ENCODE data around the gene ZNF213.
"Not testable (repeated sequence)": the region's sequence is repeated elsewhere in the genome, so short reads cannot be mapped to it uniquely, and the experiment has no call there.

The ZNF213 gene

GRCh38 chr16:3166505-3166886 lies 31.7 kb downstream of the ZNF213 start:
- no peak for TF ChIP-seq TCF4 (CRISPR knock-in tag; IDR thresholded peaks at IDR 0.05; ENCODE audit: borderline replicate concordance)
- TF ChIP-seq OSR1 (CRISPR knock-in tag; IDR thresholded peaks at IDR 0.05) = no peak
- TF ChIP-seq TOX (CRISPR knock-in tag; IDR thresholded peaks at IDR 0.05; ENCODE audit: borderline replicate concordance) = no peak
- no peak for TF ChIP-seq ESRRG (CRISPR knock-in tag; IDR thresholded peaks at IDR 0.05)
- TF ChIP-seq ZNF8 (CRISPR knock-in tag; IDR thresholded peaks at IDR 0.05) = no peak
- no peak for TF ChIP-seq GLIS3 (CRISPR knock-in tag; IDR thresholded peaks at IDR 0.05)
- no peak for TF ChIP-seq BACH2 (CRISPR knock-in tag; IDR thresholded peaks at IDR 0.05; ENCODE audit: borderline replicate concordance)
- TF ChIP-seq ISL1 (CRISPR knock-in tag; IDR thresholded peaks at IDR 0.05) = no peak
- no peak for TF ChIP-seq ZFP30 (CRISPR knock-in tag; IDR thresholded peaks at IDR 0.05)
- TF ChIP-seq, protein P1, sequence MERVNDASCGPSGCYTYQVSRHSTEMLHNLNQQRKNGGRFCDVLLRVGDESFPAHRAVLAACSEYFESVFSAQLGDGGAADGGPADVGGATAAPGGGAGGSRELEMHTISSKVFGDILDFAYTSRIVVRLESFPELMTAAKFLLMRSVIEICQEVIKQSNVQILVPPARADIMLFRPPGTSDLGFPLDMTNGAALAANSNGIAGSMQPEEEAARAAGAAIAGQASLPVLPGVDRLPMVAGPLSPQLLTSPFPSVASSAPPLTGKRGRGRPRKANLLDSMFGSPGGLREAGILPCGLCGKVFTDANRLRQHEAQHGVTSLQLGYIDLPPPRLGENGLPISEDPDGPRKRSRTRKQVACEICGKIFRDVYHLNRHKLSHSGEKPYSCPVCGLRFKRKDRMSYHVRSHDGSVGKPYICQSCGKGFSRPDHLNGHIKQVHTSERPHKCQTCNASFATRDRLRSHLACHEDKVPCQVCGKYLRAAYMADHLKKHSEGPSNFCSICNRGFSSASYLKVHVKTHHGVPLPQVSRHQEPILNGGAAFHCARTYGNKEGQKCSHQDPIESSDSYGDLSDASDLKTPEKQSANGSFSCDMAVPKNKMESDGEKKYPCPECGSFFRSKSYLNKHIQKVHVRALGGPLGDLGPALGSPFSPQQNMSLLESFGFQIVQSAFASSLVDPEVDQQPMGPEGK (CRISPR knock-in tag; IDR thresholded peaks at IDR 0.05; ENCODE audit: borderline replicate concordance) = no peak
- TF ChIP-seq RARB (CRISPR knock-in tag; IDR thresholded peaks at IDR 0.05) = no peak
- TF ChIP-seq ZC3H10 (CRISPR knock-in tag; IDR thresholded peaks at IDR 0.05) = no peak
- no peak for TF ChIP-seq ZNF565 (CRISPR knock-in tag; conservative IDR thresholded peaks at IDR 0.05; ENCODE audit: low read depth)
- TF ChIP-seq, protein P2, sequence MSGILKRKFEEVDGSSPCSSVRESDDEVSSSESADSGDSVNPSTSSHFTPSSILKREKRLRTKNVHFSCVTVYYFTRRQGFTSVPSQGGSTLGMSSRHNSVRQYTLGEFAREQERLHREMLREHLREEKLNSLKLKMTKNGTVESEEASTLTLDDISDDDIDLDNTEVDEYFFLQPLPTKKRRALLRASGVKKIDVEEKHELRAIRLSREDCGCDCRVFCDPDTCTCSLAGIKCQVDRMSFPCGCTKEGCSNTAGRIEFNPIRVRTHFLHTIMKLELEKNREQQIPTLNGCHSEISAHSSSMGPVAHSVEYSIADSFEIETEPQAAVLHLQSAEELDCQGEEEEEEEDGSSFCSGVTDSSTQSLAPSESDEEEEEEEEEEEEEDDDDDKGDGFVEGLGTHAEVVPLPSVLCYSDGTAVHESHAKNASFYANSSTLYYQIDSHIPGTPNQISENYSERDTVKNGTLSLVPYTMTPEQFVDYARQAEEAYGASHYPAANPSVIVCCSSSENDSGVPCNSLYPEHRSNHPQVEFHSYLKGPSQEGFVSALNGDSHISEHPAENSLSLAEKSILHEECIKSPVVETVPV (CRISPR knock-in tag; IDR thresholded peaks at IDR 0.05) = no peak
- no peak for TF ChIP-seq SNAI2 (CRISPR knock-in tag; IDR thresholded peaks at IDR 0.05)
- TF ChIP-seq PPARA (CRISPR knock-in tag; IDR thresholded peaks at IDR 0.05; ENCODE audit: borderline replicate concordance) = no peak
- ATAC-seq = no peak

- not testable (repeated sequence) for ATAC-seq
These were observed 33.9 kb downstream of the ZNF213 start for GRCh38 chr16:3168729-3169128.

GRCh38 chr16:3170440-3171180 lies 35.8 kb downstream of the ZNF213 start:
- peak; percentile 23 for ATAC-seq

GRCh38 chr16:3171181-3171854 lies 36.5 kb downstream of the ZNF213 start:
- ATAC-seq = peak; percentile 9
- no peak for TF ChIP-seq CREB5 (CRISPR knock-in tag; IDR thresholded peaks at IDR 0.05; ENCODE audit: low read depth)
- TF ChIP-seq TCF4 (CRISPR knock-in tag; IDR thresholded peaks at IDR 0.05; ENCODE audit: borderline replicate concordance) = no peak
- no peak for TF ChIP-seq ZC3H10 (CRISPR knock-in tag; IDR thresholded peaks at IDR 0.05)
- TF ChIP-seq CSDC2 (CRISPR knock-in tag; IDR thresholded peaks at IDR 0.05) = no peak
- no peak for TF ChIP-seq SNAI2 (CRISPR knock-in tag; IDR thresholded peaks at IDR 0.05)
- no peak for TF ChIP-seq ZNF70 (CRISPR knock-in tag; IDR thresholded peaks at IDR 0.05)
- TF ChIP-seq, protein P2 (CRISPR knock-in tag; IDR thresholded peaks at IDR 0.05) = no peak
- no peak for TF ChIP-seq ZFP3 (CRISPR knock-in tag; IDR thresholded peaks at IDR 0.05)
- no peak for TF ChIP-seq GLIS3 (CRISPR knock-in tag; IDR thresholded peaks at IDR 0.05)
- no peak for TF ChIP-seq ISL1 (CRISPR knock-in tag; IDR thresholded peaks at IDR 0.05)
- TF ChIP-seq, protein P1 (CRISPR knock-in tag; IDR thresholded peaks at IDR 0.05; ENCODE audit: borderline replicate concordance) = no peak
- TF ChIP-seq ZNF8 (CRISPR knock-in tag; IDR thresholded peaks at IDR 0.05) = no peak

More at GRCh38 chr16:3170440-3171180, 35.8 kb downstream of the ZNF213 start:
- TF ChIP-seq ISL1 (CRISPR knock-in tag; IDR thresholded peaks at IDR 0.05) (no peak), RARB (CRISPR knock-in tag; IDR thresholded peaks at IDR 0.05) (no peak), CSDC2 (CRISPR knock-in tag; IDR thresholded peaks at IDR 0.05) (no peak), BACH2 (CRISPR knock-in tag; IDR thresholded peaks at IDR 0.05; ENCODE audit: borderline replicate concordance) (no peak), OSR1 (CRISPR knock-in tag; IDR thresholded peaks at IDR 0.05) (no peak), ZNF70 (CRISPR knock-in tag; IDR thresholded peaks at IDR 0.05) (no peak)
- TF ChIP-seq, protein P2 (CRISPR knock-in tag; IDR thresholded peaks at IDR 0.05) = no peak
